GM19099 (cell line): ENCODE measurements around the gene LDB1.

Source experiments
- POLR2A ChIP-seq: IDR thresholded peaks from 3 replicates; pipeline ENCODE4 v1.6.1; 2011; ENCODE audit warnings: low read depth; ENCODE audit not compliant: insufficient read length; ENCODE audit errors: extremely low read depth

Gene LDB1

GRCh38 chr10:102141583-102142107 is 21.5 kb upstream of the LDB1 start:
- TF ChIP-seq POLR2A, result no peak

GRCh38 chr10:102140913-102141540 is 20.9 kb upstream of the LDB1 start:
- no peak for TF ChIP-seq POLR2A

- no peak for TF ChIP-seq POLR2A
These were observed 20.1 kb upstream of the LDB1 start for GRCh38 chr10:102140218-102140617.

GRCh38 chr10:102139281-102140110 is 19.3 kb upstream of the LDB1 start:
- no peak for TF ChIP-seq POLR2A

GRCh38 chr10:102135956-102136526 is 15.9 kb upstream of the LDB1 start:
- TF ChIP-seq POLR2A, result no peak

- TF ChIP-seq POLR2A, result no peak
These were observed 14.2 kb upstream of the LDB1 start for GRCh38 chr10:102134416-102134815.

- no peak for TF ChIP-seq POLR2A
These were observed 13.4 kb upstream of the LDB1 start for GRCh38 chr10:102133373-102134195.

- TF ChIP-seq POLR2A, result peak; percentile 90
These were observed 12.6 kb upstream of the LDB1 start, which contains the start of gene PPRC1 for GRCh38 chr10:102132563-102133372. Gene PPRC1 (plus strand): TSS chr10:102133040. CDS start chr10:102133069, 29 bp downstream.

- no peak for TF ChIP-seq POLR2A
These were observed 12.0 kb upstream of the LDB1 start for GRCh38 chr10:102132193-102132562.

- no peak for TF ChIP-seq POLR2A
These were observed 11.4 kb upstream of the LDB1 start for GRCh38 chr10:102131286-102132170.

GRCh38 chr10:102123223-102123622 is 3.1 kb upstream of the LDB1 start:
- no peak for TF ChIP-seq POLR2A

- no peak for TF ChIP-seq POLR2A
These were observed 2.3 kb upstream of the LDB1 start for GRCh38 chr10:102122450-102122849.

GRCh38 chr10:102121739-102122372 is 1.7 kb upstream of the LDB1 start:
- no peak for TF ChIP-seq POLR2A
